ENCODE results near the gene STAG3. TPM values are rescaled to one million over a fixed set of nuclear protein-coding genes. Genes with fewer than 3 reads are reported as not detected.
"Not testable (repeated sequence)": the region's sequence is repeated elsewhere in the genome, so short reads cannot be mapped to it uniquely, and the experiment has no call there.

Gene STAG3
- total RNA-seq, 1 experiment from 2014 or later = 5.2 TPM

- TF ChIP-seq STAT6 (CRISPR knock-in tag; conservative IDR thresholded peaks at IDR 0.05; ENCODE audit: low read depth) (no peak), GABPB1 (CRISPR knock-in tag; IDR thresholded peaks at IDR 0.05) (no peak), PRDM15 (CRISPR knock-in tag; IDR thresholded peaks at IDR 0.05) (no peak), ZNF232 (CRISPR knock-in tag; IDR thresholded peaks at IDR 0.05) (no peak), SMAD3 (CRISPR knock-in tag; IDR thresholded peaks at IDR 0.05; ENCODE audit: borderline replicate concordance) (no peak), SP1 (CRISPR knock-in tag; conservative IDR thresholded peaks at IDR 0.05) (no peak), MAX (CRISPR knock-in tag; IDR thresholded peaks at IDR 0.05) (no peak), CBFB (CRISPR knock-in tag; IDR thresholded peaks at IDR 0.05; ENCODE audit: low read depth) (no peak), TEAD4 (CRISPR knock-in tag; IDR thresholded peaks at IDR 0.05) (no peak), TEAD1 (CRISPR knock-in tag; IDR thresholded peaks at IDR 0.05) (no peak), ETV6 (CRISPR knock-in tag; IDR thresholded peaks at IDR 0.05) (no peak), NFYB (CRISPR knock-in tag; conservative IDR thresholded peaks at IDR 0.05; ENCODE audit: low read depth) (no peak)
These were observed 49.1 kb upstream of the STAG3 start (continued) for GRCh38 chr7:100128637-100128963.

- not testable (repeated sequence) for DNase-seq (ENCODE audit: low spot score); H3K9me3 Mint-ChIP-seq; H3K36me3 Mint-ChIP-seq; H3K4me3 Mint-ChIP-seq; ATAC-seq; H3K27ac Mint-ChIP-seq
- Mint-ChIP-seq H3K27me3 (ENCODE audit: low read depth) (peaks cover 15% of the 10 kb centered on the region), H3K4me1 (peaks cover 11% of the 10 kb centered on the region)
- ChIA-PET CTCF (interaction anchor here (0.6 to 4.9 kb wide), 30 partner anchors 8 to 277 kb away, joined by 3 to 54 read pairs (median 6); partner anchors contain the start of genes AP4M1, GAL3ST4, GJC3 and GPC2), POLR2A (interaction anchor here (0.6 to 1.7 kb wide), 5 partner anchors 29 to 48 kb away, joined by 3 to 11 read pairs (median 4); partner anchors contain the start of genes AP4M1, GAL3ST4, GPC2 and MCM7)
These were observed 47.5 kb upstream of the STAG3 start for GRCh38 chr7:100130220-100130607.

- peak; percentile 56 for ATAC-seq
- CTCF ChIA-PET = interaction anchor here (0.6 to 4.9 kb wide), 39 partner anchors 8 to 1605 kb away, joined by 3 to 54 read pairs (median 4); partner anchors contain the start of genes AP4M1, GAL3ST4, GJC3 and GPC2
- H3K4me3 Mint-ChIP-seq = peak overlapping the region; percentile 35; the same call in 1 of the 2 replicates
- TF ChIP-seq ZNF512 (CRISPR knock-in tag; IDR thresholded peaks at IDR 0.05; ENCODE audit: borderline replicate concordance) = peak; percentile 99
- TF ChIP-seq CTCF (IDR thresholded peaks at IDR 0.05) = peak; percentile 96
- TF ChIP-seq HMGXB4 (CRISPR knock-in tag; IDR thresholded peaks at IDR 0.05) = 0 out of 2 replicates have a peak, but pooled peaks have one; percentile 52
- TF ChIP-seq ZNF121 (CRISPR knock-in tag; IDR thresholded peaks at IDR 0.05) = peak; percentile 95
- no peak for TF ChIP-seq MLX (CRISPR knock-in tag; IDR thresholded peaks at IDR 0.05)
- TF ChIP-seq USF1 (CRISPR knock-in tag; IDR thresholded peaks at IDR 0.05) = 0 out of 2 replicates have a peak, but pooled peaks have one; percentile 18
These were observed 46.9 kb upstream of the STAG3 start for GRCh38 chr7:100130608-100131453.

More at GRCh38 chr7:100130608-100131453, 46.9 kb upstream of the STAG3 start:
- POLR2A ChIA-PET = interaction anchor here (0.7 to 1.7 kb wide), 5 partner anchors 18 to 49 kb away, joined by 3 to 11 read pairs (median 4); partner anchors contain the start of genes AP4M1, GAL3ST4, GPC2 and LAMTOR4
- no peak overlapping the region for H3K27ac Mint-ChIP-seq
- peak; percentile 96 for DNase-seq (ENCODE audit: low spot score)
- no peaks in the 10 kb centered on the region for H3K9me3 Mint-ChIP-seq
- no peaks in the 10 kb centered on the region for H3K36me3 Mint-ChIP-seq
- H3K27me3 Mint-ChIP-seq (ENCODE audit: low read depth) = peaks cover 15% of the 10 kb centered on the region
- peaks cover 7% of the 10 kb centered on the region for H3K4me1 Mint-ChIP-seq
